Measurements from ENCODE around the gene SMTN.

GRCh38 chr22:31124811-31125465 is 43.8 kb downstream of the SMTN start:
- no peak for TF ChIP-seq CTCF (IDR thresholded peaks at IDR 0.05; ENCODE audit: insufficient read depth, low read length)
- no peak for TF ChIP-seq POLR2AphosphoS5 (IDR thresholded peaks at IDR 0.05; ENCODE audit: low read depth)

Data from HL-60 (cell line).